Endometrium (tissue), 2 donors: ENCODE results near the gene CYFIP2.
"Not testable (repeated sequence)": the region's sequence is repeated elsewhere in the genome, so short reads cannot be mapped to it uniquely, and the experiment has no call there.

Experiments used
- FAIRE-seq: peaks from 2 replicates; lab custom pipeline; 2012; peaks lifted over from hg19 to GRCh38; lab: Jason Lieb, UNC
- donor health status: control.
- donor health status: control.

Gene CYFIP2

GRCh38 chr5:157265714-157266285 lies at the start of gene CYFIP2:
Gene CYFIP2, plus strand, starts transcription at chr5:157266123. Its CDS starts 19,239 bp downstream, at chr5:157285362.
- FAIRE-seq, result no peak

GRCh38 chr5:157216391-157217142 lies 49.4 kb upstream of the CYFIP2 start:
- no peak for FAIRE-seq

- no peak for FAIRE-seq
Observed at GRCh38 chr5:157217289-157218024, 48.5 kb upstream of the CYFIP2 start.

DNA sequence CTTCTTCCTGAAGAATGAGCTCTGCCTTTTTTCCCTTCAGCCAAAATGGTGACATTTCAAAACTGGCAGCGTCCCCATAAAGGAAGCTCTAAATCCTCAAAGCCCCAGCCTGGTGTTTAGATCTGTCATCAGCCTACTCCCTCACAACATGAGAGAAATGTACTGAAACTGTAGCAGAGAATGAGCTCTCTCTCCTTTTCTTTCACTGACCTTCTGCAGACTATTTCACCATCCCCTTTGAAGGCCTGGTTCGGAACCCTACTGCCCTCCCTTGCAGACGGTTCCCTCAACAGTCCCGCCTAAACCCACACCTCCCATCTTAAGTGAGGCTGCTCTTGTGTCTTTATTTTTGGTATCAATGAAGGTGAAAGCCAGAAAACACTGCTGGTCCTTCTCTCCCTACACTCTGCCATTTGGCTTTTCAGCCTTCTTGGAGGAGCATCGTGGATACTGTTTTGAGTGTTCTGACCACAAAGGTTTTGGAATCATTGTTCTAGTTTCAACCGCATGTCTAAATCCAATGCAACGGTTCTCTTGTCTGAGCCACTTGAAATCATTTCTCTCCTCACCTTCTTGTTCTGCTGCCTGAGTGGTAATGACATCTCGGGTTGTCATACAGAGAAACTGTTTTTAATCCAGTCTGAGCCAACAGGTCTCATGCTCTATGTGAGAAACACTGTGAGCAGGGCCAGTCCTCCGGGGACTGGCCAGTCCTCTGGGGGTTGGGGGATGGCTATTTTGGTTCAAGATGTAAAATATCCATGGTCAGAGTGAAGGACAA lies 46.2 kb upstream of the CYFIP2 start:
- FAIRE-seq, result no peak

- FAIRE-seq, result no peak
Observed at GRCh38 chr5:157221959-157222358, 44.0 kb upstream of the CYFIP2 start.

GRCh38 chr5:157222506-157223230 lies 43.3 kb upstream of the CYFIP2 start:
- FAIRE-seq, result no peak

DNA sequence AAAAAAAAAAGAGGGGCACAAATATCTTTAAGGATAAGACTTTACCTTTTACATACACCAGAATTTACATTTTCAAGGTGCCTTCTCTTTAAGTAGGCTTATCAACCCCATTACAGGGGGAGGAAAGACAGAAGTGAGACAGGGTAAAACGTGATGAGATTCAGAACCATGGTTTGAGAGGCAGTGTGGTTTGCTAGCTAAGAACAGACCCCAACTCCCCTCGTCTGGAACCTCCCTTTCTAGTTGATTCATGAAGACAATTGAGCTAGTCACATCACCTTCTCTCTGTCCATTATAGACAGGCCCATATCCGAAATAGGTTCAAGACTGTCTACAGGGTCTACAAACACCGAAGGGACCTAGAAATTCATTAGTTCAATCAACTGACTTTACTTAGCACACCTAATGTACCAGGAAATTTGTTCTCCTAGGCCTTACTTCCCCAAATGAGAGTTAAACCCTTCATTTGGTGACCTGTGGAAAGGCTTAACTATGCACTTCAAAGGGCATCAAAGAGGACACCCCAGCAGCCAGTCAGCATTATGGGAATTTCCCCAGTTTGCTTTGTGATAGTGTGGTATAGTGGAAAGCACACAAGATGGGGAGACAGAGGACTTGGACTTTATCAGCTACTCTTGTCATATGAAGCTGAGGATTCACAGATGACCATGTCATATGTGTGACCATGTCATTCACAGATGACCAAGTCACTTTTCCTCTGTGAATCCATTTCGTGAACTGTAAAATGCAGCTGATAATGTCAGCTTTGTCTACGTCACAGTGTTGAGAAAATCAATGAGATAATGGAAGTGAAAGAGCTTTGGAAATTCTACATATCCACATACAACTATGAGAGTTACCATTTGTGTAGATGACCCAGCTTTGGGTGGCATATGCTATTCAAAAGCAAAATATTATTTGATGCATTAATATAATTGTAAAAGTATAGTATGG lies 40.2 kb upstream of the CYFIP2 start:
- FAIRE-seq, result no peak

- no peak for FAIRE-seq
Observed at GRCh38 chr5:157230610-157231009, 35.3 kb upstream of the CYFIP2 start.

GRCh38 chr5:157232706-157233105 lies 33.2 kb upstream of the CYFIP2 start:
- FAIRE-seq, result no peak

DNA sequence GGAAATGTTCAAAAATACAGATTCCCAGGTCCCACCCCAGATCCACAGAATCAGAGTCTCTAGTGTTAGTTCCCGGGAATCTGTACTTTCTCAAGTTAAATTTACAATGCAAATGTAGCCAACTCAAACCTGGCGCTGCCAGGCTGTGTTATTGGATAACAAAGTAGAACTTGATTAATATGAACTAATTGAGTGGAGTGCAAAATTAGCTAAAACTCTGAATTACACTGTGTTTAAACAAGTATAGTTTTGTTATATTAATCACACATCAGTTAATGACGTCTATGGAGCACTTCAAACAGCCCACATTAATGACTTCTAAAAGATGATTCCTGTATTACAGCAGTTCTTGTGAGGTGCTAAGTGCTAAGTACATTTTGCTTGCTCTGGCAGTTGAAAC lies 32.4 kb upstream of the CYFIP2 start:
- no peak for FAIRE-seq

DNA sequence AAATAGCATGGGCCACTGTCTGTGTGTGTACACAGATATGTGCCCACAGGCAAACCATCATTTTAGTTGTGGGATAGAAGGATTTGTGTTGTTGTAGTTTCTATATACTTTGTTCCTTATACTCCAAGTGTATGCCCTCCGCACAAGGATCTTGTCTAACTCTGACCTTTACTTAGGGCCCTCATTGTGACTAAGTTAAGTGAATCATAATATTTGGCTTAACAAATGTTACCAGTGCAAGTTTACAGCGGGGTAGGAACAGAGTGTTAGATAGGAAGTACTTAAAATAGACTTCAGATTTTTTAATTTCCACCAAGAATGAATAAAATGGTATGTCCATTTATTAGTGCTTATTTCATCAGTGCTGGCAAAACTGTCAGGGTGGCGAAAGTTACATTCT lies 29.5 kb upstream of the CYFIP2 start:
- FAIRE-seq, result no peak

DNA sequence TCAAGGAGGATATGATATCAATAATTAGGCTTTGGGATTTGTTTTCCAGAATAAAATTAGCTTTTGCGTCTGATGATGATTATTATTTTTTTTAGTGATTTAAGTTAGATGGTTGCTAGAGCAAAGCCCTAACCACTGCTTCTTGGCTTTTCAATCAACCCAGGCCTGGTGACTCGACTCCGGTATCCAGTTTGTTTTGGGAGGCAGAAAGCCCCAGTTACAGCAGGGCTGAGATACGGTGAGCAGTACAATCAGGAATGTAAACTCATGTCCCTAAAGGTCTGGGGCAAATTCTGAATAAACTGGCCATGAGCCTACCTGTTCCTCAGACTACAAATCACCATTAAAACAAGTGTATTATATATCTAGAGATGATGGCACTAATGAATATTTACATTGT lies 24.4 kb upstream of the CYFIP2 start:
- FAIRE-seq, result no peak

- FAIRE-seq, result not testable (repeated sequence)
Observed at GRCh38 chr5:157244704-157245103, 21.2 kb upstream of the CYFIP2 start.

DNA sequence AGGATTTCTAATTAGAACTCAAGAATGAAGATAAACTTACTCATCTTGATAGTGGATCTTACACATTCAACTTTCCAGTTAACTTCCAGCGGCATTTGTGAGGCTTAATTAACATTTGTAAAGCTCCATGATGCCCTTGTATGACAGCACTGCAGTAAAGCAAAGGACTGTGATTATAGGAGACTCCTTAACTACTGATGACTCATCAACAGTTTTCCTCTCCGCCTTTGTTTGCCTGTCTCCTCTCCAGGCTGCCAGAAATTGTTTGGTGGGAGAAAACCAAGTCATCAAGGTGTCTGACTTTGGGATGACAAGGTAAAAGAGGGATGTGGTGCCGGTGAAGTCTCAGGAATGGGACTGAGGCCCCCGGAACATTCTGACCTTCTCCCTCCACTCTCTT lies 20.4 kb upstream of the CYFIP2 start:
- FAIRE-seq, result no peak

- no peak for FAIRE-seq
Observed at GRCh38 chr5:157245886-157246285, 20.0 kb upstream of the CYFIP2 start.

DNA sequence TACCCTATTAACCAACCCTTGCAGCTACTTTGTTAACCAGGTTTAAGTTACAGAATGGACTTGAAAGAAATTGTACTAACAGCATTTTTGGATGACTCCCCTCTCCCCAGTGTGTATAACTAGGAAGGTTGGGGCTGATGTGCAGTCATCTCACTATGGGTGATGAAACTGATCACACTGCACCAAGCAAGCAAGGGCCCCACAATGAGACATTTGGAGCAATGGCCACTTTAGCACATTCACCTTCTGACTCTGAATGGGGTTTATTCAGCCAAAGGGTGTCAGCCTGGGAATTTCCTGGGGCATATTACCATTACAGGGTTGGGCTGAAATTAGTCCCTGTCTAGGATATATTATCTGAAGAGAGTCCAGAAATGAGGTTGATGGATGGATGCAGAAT lies 18.7 kb upstream of the CYFIP2 start:
- no peak for FAIRE-seq

GRCh38 chr5:157248821-157249470 lies 17.0 kb upstream of the CYFIP2 start:
- FAIRE-seq, result no peak

GRCh38 chr5:157252711-157253465 lies 13.0 kb upstream of the CYFIP2 start:
- no peak for FAIRE-seq

GRCh38 chr5:157253547-157253946 lies 12.4 kb upstream of the CYFIP2 start:
- no peak for FAIRE-seq
